OCI-LY1 (cell line): ENCODE measurements around the gene S100A5.

Source experiments
- EZH2 ChIP-seq: fragments of 200-600 bp; sonication (generic), shearing (Covaris generic); IDR thresholded peaks from 2 replicates; pipeline ENCODE4 v1.8.0; 2017; ENCODE audit warnings: borderline replicate concordance, mixed run types, mild to moderate bottlenecking, antibody characterized with exemption, low read length, moderate library complexity, mixed read lengths
- TF ChIP-seq, protein P1 (sequence below): fragments of 200-600 bp; sonication (generic), shearing (Covaris generic); IDR thresholded peaks from 2 replicates; pipeline ENCODE4 v1.5.1; 2017; ENCODE audit warnings: mild to moderate bottlenecking, antibody characterized with exemption, low read length, moderate library complexity, mixed read lengths

DNA sequence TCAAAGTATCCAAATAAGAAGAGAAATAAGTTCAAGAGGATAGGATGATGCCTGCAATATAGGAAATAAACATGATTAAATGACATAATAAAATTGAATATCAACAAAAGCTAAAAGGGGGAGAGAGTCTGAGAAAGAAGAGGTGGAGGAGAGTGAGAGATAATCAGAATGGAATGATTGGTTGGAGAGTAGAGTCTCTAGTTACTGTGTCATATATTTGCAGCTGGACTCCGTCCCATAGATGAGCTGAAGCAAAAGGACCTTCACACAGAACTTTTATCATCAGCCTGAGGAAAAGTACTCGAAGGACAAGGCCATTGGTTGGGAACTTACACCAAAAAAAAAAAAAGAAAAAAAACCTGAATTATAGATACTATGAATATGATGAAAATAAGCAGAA lies 47.7 kb upstream of the S100A5 start:
- TF ChIP-seq, protein P1, sequence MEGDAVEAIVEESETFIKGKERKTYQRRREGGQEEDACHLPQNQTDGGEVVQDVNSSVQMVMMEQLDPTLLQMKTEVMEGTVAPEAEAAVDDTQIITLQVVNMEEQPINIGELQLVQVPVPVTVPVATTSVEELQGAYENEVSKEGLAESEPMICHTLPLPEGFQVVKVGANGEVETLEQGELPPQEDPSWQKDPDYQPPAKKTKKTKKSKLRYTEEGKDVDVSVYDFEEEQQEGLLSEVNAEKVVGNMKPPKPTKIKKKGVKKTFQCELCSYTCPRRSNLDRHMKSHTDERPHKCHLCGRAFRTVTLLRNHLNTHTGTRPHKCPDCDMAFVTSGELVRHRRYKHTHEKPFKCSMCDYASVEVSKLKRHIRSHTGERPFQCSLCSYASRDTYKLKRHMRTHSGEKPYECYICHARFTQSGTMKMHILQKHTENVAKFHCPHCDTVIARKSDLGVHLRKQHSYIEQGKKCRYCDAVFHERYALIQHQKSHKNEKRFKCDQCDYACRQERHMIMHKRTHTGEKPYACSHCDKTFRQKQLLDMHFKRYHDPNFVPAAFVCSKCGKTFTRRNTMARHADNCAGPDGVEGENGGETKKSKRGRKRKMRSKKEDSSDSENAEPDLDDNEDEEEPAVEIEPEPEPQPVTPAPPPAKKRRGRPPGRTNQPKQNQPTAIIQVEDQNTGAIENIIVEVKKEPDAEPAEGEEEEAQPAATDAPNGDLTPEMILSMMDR, result no peak
- TF ChIP-seq EZH2, result no peak
